ENCODE data around the gene JAKMIP1. TPM values are rescaled to one million over a fixed set of nuclear protein-coding genes. Genes with fewer than 3 reads are reported as not detected.

Gene JAKMIP1
- total RNA-seq, 1 donor from 2014 or later = 0.13 TPM

GRCh38 chr4:6085691-6086628 lies 114.4 kb downstream of the JAKMIP1 start:
- intact Hi-C loops (cut with micrococcal nuclease) = no loop called here
- no peak for TF ChIP-seq CTCF (IDR thresholded peaks at IDR 0.05)
- no peak overlapping the region for H3K27ac Mint-ChIP-seq

GRCh38 chr4:6085028-6085690 lies 115.2 kb downstream of the JAKMIP1 start:
- intact Hi-C loops (cut with micrococcal nuclease) = no loop called here
- ATAC-seq (ENCODE audit: low read depth) = no peak
- Mint-ChIP-seq H3K27ac (no peak overlapping the region), H3K4me3 (no peak overlapping the region), H3K4me1 (no peaks in the 10 kb centered on the region), H3K36me3 (ENCODE audit: low read depth) (no peaks in the 10 kb centered on the region), H3K9me3 (no peaks in the 10 kb centered on the region), H3K27me3 (no peaks in the 10 kb centered on the region)
- no peak for TF ChIP-seq CTCF (IDR thresholded peaks at IDR 0.05)
- DNase-seq = no peak
- ChIA-PET CTCF (no interaction called here), POLR2A (no interaction called here)

More at GRCh38 chr4:6085691-6086628, 114.4 kb downstream of the JAKMIP1 start:
- no peaks in the 10 kb centered on the region for H3K9me3 Mint-ChIP-seq
- H3K27me3 Mint-ChIP-seq = no peaks in the 10 kb centered on the region
- no peak overlapping the region for H3K4me3 Mint-ChIP-seq
- no peaks in the 10 kb centered on the region for H3K36me3 Mint-ChIP-seq (ENCODE audit: low read depth)
- ChIA-PET CTCF (no interaction called here), POLR2A (no interaction called here)
- no peaks in the 10 kb centered on the region for H3K4me1 Mint-ChIP-seq
- ATAC-seq (ENCODE audit: low read depth) = no peak
- no peak for DNase-seq

DNA sequence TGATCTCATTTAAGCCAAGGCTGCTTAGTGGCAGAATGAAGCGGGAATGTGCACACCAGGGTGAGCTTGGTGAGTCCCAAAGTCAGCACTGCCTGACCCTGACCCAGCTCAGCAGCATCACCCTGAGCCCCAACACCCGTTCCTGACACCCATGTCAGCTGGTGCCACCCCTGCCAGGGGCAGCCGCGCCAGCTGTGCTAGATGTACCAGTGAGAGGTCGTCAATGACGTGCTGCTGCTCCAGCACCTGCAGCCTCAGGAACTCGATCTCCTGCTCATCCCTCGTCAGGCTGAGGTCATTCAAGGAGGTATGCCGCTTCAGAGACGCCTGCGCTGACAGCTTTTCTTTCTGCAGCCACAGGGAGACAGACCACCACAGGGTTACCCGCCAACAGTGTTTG lies 120.4 kb downstream of the JAKMIP1 start:
- CTCF ChIA-PET = no interaction called here
- POLR2A ChIA-PET = no interaction called here
- intact Hi-C loops (cut with micrococcal nuclease) = no loop called here
- Mint-ChIP-seq H3K4me3 (no peak overlapping the region), H3K27me3 (no peaks in the 10 kb centered on the region), H3K9me3 (no peaks in the 10 kb centered on the region), H3K36me3 (ENCODE audit: low read depth) (no peaks in the 10 kb centered on the region), H3K27ac (no peak overlapping the region), H3K4me1 (no peaks in the 10 kb centered on the region)
- DNase-seq = no peak
- TF ChIP-seq CTCF (IDR thresholded peaks at IDR 0.05) = no peak
- ATAC-seq (ENCODE audit: low read depth) = no peak

- POLR2A ChIA-PET = no interaction called here
- Mint-ChIP-seq H3K27me3 (no peaks in the 10 kb centered on the region), H3K4me1 (no peaks in the 10 kb centered on the region), H3K9me3 (no peaks in the 10 kb centered on the region), H3K4me3 (no peak overlapping the region), H3K36me3 (ENCODE audit: low read depth) (no peaks in the 10 kb centered on the region), H3K27ac (no peak overlapping the region)
- ATAC-seq (ENCODE audit: low read depth) = no peak
- no peak for DNase-seq
- TF ChIP-seq CTCF (IDR thresholded peaks at IDR 0.05) = no peak
- intact Hi-C loops (cut with micrococcal nuclease) = no loop called here
- CTCF ChIA-PET = no interaction called here
Observed at GRCh38 chr4:6078560-6078959, 121.8 kb downstream of the JAKMIP1 start.

DNA sequence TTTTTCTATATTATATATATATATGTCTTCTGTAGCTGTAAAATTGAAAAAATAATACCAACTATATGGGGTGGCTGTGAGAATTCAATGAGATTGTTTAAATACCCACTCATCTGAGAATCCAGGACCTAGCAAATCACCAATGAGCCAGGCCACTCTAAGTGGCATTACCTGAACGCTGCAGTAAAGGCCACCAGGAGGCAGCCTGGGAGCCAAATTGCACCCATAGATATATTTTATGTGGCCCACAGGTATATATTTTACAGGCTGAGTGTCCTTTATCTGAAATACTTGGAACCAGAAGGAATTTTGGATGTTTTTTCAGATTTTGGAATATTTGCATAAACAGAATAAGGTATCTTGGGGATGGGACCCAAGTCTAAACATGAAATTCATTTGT lies 124.0 kb downstream of the JAKMIP1 start:
- intact Hi-C loops (cut with micrococcal nuclease) = loop anchor here (2.0 kb wide), 1 partner anchor 250 kb away; no protein-coding TSS in a partner anchor
- POLR2A ChIA-PET = no interaction called here
- Mint-ChIP-seq H3K4me1 (no peaks in the 10 kb centered on the region), H3K9me3 (no peaks in the 10 kb centered on the region), H3K36me3 (ENCODE audit: low read depth) (no peaks in the 10 kb centered on the region), H3K4me3 (no peak overlapping the region), H3K27ac (no peak overlapping the region), H3K27me3 (peaks cover 4% of the 10 kb centered on the region)
- no peak for DNase-seq
- CTCF ChIA-PET = no interaction called here
- TF ChIP-seq CTCF (IDR thresholded peaks at IDR 0.05) = no peak
- no peak for ATAC-seq (ENCODE audit: low read depth)

All from activated B cell treated with CpG ODN at 0.5 μM for 24 hours (primary cell).